ENCODE results near the gene HIVEP1.

HIVEP1 gene

GRCh38 chr6:12200015-12200564 is 188.0 kb downstream of the HIVEP1 start:
- DNase-seq, result no peak

DNA sequence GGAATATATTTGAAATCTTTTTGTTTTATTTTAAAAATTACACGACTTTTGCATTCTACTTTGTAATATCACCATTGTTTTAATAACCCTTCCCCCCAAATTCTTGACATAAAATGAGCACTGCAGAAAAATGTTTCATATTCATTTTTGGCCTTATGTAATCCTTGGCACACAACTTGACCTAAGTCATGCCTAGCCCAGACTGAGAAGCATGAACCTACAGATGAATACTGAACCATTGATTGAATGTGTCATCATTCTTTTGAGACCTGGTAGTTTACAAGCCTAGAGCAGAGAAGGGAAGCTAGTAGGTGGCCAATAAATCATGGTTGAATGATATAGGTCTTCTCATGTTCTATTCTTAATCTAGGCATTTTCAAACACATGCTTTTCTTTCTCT is 188.6 kb downstream of the HIVEP1 start:
- DNase-seq, result no peak

GRCh38 chr6:12203001-12203400 is 190.9 kb downstream of the HIVEP1 start:
- DNase-seq, result no peak

DNA sequence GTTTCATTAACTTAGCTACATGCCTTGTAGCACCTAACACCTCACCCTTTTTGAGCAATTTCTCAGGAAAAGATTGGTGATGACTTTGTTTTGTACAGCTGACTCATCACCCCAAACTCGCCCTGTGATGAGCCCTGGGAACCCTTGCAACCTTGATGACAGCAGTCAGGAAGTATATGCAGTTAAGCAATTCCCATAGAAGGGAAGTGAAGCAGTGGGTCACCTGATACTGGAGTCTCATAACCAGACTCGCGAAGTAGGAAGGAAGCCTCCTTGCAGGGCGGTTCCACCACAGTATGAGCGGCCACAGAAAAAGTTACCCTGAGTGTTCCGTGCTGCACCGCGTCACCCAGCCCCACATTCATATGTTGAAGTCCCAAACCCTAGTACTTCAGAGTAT is 196.1 kb downstream of the HIVEP1 start:
- DNase-seq, result no peak

DNA sequence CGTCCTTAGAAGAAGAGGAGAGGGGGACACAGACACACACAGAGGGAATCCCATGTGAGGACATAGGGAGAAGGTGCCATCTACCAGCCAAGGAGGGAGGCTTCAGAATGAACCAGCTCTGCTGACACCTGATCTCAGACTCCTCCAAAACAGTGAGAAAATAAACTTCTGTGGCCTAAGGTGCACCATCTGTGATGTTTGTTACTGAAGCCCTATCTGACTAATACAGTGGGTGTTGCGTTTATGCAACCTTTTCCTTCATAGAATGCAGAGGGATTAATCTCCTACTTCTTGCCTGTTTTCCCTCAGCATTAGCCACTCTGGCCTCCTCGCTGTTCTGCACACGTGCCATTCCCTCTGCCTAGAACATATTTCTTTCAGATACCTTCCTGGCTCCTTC is 196.6 kb downstream of the HIVEP1 start:
- DNase-seq, result no peak

Data from NCI-H1048 (cell line).